Effector CD8-positive, alpha-beta T cell (primary cell): Measurements from ENCODE around the gene HRH2.
"Not testable (repeated sequence)": the region's sequence is repeated elsewhere in the genome, so short reads cannot be mapped to it uniquely, and the experiment has no call there.

ENCODE experiments used
- DNase-seq: peaks from one replicate; lab custom pipeline; 2025; lab: John Stamatoyannopoulos, UW

HRH2 gene

DNA sequence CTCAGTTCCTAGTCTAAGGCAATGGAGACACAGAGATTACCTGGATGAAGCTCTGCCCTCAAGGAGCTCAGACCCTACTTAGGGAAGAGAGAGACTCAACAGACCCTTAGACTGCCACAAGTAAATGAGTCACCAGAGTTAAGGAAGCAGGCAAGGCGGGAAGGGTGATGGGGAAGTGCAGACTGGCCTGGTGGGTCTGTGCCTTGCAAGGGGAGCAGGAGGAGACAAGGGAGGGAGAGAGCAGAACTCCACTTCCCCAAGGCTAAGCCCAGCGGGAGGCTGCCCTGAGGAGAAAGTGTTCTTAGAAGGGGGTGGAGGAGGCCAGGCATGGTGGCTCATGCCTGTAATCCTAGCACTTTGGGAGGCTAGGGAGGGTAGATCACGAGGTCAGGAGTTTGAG lies 83.7 kb downstream of the HRH2 start:
- DNase-seq: no peak

DNA sequence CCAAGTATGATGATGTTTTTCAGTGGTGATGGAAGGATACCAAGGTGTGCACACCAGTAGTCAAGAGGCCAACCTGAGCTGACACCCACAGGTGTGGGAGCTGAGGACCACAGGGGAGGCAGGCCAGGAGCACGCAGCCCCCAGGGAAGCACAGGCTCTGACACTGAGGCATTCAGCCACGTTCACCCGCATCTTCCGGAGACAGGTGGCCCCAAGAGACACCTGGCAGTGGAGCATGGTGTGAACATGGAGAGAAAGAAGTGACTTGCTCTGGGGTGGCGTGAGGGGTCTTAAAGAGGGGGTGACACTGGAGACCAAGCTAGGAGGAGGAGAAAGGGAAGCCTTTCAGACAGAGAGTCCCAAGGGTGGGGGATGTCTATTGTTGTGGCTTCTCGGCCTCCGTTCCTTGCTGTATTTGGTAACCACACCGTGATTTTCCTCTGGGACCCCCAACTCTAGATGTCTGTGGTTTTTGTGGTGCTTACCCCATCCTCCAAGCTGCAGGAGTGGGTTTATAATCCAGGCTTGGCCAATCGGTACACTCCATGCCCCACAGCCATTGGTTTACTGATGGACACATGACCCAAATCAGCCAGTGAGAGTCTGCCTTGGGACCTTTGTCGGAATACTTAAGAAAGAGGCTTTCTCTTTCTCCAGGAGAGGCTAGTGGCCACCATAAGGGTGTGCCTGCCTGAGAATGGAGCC lies 84.6 kb downstream of the HRH2 start:
- no peak for DNase-seq

DNA sequence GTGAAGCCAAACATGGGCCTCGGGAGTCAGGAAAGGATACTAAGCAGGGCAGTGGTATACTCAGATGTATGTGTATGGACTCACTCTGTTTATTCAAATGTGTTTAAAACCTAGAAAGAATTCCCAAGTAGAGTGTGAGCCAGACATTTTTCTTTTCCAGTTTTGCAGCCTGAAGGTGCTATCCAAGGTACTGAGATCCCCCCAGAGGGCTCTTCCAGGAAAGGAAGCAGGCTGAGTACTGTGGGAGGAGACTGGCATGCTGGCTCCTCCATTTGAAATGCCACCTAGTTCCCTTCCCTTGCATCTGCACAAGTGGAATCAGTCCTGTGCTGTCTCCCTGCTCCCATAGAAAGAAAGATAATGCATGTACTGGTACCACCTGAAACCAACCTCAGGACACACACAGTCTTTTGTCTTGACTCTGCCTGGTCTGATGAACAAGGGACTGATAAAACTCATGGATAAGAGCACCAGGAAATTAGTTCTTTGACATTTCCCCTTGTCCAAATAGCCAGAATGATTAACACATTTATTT lies 85.9 kb downstream of the HRH2 start:
- DNase-seq: no peak

DNA sequence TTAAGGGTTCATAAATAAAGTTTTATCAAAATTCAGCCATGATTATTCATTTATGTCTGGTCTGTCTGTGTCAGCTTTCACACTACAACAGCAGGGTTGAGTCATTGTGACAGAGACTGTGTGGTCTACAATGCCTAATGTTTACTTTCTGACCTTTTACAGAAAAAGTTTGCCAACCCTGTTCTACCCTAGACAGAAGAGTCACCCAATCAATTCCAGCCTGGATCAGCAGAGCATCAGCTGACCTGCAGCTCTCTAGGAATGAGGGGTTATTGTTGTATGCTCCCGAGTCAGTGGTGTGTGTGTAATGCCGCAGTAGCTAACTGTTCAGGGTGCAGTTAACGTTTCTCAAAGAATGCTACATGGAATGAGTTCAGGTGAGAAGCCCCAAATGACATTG lies 87.3 kb downstream of the HRH2 start:
- no peak for DNase-seq

DNA sequence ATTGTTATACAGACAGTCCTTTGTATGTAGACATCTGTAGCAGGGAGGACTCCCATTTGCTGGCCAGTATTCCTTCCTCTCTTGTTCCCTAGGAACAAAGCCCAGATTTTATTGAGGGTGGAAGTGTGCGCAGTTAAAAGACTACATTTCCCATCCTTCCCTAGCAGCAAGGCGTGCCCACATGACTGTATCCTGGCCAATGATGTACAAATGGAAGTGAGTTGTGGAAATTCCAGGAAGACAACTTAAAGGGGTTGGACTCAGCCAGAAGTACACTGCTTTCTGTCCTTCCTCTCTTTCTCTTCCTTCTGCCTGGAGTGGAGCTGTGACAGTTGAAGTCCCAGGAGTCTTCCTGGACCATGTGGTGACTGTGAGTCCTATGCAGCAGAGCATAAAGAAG lies 89.0 kb downstream of the HRH2 start:
- DNase-seq: no peak

DNA sequence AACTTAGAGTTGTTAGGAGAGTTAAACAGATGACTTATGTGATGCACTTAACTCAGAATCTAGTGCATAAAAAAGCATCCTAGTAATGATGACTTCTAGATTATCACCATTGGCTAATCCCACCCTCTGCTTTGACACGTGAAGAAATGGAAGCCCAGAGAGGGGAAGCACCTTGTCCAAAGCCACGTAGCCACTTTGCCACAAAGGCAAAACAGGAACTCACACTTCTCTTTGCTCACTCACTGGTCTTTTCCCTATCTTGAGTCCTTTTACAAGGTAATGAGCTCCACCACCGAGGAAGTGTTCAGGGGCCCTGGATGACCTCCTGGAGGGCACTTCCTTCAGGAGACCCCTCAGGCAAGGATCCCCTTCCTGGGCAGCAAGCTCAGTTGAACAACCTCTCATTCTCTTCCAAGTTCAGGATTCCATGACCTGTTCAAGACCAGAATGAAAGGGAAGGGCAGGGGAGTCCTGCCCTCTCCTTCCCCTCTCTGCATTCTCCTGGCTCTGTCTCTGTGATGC lies 89.7 kb downstream of the HRH2 start:
- DNase-seq: no peak

DNA sequence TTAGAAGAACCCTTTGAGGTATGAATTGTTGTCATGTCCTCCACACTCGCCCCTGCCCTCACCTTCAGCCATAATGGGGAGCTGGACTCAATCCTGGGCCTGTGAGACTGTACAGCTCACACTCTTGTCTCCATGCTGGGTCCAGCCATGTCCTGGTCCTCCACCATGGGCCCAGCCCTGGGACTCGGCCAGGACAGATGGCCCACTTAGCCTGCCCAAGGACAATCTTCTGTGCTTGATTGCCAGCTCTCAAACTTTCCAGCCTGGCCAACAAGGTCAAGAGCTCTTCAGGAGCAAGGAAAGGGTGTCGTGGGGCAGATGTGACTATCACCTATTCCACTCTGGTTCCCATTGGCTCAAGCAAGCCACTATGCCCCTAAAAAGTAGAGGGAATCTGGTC lies 90.8 kb downstream of the HRH2 start:
- no peak for DNase-seq

DNA sequence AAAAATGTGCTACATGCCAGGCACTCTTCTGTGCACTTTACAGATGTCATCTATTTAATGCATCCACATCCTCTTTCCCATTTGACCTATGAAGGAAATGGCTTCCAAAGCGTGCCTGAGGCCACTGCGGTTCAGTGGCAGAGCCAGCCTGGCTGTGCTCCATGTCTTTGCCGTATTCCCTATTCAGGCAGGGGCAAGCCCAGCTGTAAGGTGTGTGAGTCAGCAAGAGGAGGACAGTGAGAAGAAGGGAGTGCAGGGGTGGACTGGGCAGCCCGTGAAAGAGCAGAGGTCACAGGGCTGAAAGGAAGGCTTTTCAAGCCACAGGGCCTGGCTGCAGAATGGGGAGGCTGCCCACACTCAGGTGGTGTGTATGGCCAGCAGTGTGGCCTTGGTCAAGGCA lies 91.7 kb downstream of the HRH2 start:
- DNase-seq: no peak

DNA sequence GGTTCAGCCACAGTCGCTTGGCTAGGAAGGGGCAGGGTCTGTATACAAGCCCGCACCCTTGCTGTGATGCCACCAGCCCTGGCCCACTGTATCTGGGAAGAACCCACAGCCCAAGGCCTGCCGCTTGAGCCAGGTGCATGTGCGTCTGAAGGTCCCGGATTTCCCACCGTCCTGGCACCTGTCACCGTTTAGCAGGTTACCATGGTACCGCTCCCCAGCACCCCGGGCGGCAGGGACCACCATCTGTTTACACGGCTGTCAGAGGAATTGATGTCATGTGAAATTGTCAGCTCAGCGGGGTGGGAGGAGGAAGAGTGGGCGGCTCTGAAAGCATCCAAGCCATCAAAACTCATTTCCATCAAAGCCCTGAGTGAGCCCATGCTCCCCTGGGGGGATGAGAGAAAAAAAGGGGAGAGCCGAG lies 92.7 kb downstream of the HRH2 start:
- DNase-seq: no peak

DNA sequence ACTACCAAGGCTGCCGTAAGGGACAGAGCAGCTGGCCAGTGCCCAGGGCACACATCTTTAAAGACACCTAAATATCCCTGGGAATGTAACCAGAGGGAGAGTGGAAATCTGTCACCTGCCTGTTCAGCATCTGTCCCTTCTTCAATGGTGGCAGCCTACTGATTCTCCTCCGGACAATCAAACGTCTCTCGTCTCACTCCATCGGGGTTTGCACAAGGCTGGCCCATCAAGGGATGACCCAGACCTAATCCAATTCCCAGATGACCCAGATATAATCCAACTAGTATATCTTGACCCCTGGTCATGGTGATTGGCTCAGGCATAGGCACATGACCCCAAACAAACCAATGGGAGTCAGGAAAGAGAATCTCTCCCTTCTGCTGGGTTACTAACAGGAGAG lies 93.5 kb downstream of the HRH2 start:
- no peak for DNase-seq

DNA sequence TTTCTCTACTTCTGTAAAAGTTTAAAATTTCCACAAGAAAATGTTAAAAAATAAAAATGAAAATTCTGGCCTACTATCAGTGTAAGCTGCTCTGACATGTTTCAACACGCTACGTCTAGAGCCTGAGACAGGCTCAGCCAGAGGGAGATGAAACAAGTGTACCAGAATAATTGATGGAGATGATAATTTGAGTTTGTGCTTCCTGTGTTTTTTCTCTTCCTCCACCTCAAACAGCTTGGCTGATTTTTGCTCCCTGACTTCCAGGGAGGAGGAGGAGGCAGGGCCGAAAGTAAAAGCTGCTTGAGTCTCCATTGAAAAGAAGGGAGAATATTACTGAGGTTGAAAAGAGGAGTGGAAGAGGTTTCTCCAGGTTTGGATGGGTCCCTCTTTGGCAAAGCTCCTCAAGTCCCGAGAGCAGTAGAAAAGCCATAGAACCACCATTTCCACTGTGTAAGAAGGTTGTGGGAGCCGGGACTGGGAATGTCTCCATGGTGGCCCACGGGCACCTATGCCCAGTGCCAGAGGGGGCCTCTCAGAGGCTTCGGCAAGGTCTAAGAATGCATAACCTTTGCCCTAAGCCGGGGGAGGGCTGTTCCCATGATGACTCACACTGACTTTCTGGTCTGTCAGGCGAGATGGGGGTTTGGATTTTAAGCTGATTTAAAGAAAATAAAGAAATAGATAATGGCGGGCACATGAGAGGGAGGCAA lies 95.1 kb downstream of the HRH2 start:
- no peak for DNase-seq

DNA sequence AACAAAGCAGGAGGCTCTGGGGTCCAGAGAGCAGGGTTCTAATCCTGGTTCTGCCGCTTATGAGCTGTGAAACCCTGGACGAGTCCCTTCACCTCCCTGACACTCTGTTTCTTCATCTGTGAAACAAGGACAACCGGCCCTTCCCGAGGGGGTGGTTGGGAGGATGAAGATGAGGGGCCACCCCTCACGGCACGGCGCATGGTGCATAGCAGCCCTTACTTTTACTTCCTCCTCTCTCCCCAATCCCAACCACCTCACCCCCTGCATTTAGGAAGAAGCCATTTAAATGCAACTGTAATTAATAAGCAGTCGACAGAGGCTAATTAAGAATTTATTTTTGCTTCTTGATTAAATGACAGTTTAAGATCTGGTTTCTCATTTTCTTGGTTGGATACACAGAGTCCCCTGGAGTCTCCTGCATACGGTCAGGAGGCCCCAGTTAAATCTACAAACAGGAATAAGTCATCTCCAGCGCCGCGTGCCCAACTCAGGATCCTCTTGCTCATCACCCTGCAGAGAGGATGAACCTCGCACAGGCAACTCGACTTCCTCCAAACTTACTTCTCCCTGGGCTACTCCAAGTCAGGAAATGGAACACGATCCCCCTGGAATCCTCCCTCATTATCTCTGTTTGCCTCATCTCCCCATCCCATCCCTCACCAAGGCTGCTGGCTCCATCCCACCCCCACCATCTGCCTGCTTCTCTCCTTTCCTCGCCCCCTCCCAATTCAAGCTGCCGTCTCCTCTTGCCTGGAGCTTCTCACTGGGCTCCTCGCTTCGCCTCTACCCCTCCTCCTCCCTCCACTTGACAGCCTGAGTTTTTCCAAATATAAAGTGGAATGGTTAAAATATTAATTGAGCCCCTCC lies 95.9 kb downstream of the HRH2 start:
- no peak for DNase-seq

DNA sequence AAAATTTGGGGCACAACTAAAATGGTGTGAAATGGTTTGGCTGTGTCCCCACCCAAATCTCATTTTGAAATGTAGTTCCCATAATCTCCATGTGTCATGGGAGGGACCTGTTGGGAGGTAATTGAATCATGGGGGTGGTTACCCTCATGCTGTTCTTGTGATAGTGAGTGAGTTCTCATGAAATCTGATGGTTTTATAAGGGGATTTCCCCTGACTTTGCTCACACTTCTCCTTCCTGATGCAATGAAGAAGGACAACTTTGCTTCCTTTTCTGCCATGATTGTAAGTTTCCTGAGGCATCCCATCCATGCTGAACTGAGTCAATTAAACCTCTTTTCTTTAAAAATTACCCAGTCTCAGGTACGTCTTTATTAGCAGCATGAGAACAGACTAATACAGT lies 102.1 kb downstream of the HRH2 start:
- DNase-seq: not testable (repeated sequence)
